Glomerular endothelial cell (primary cell): ENCODE data around the gene NHP2. TPM values are rescaled to one million over a fixed set of nuclear protein-coding genes. Genes with fewer than 3 reads are reported as not detected.

ENCODE experiments used
- total RNA-seq: library from RNA; depleted of rRNA; stranded (reverse); fragments of >200 nt; gene quantifications from 2 replicates; pipeline ENCODE4 v1.2.3, GENCODE V29; 2015

Gene NHP2
- total RNA-seq, 1 donor from 2014 or later: 242 TPM

Other genes with a start within 250 kb of the NHP2 start
- not detected in 2 replicates for gene PROP1, start 157.6 kb downstream of the NHP2 start, total RNA-seq
- gene N4BP3, start 40.4 kb downstream of the NHP2 start, total RNA-seq: 42.8 and 103 TPM in 2 replicates
- gene RMND5B, start 22.9 kb downstream of the NHP2 start, total RNA-seq: 28.4 and 40.7 TPM in 2 replicates
- not detected in 2 replicates for gene GMCL2, start 33.5 kb upstream of the NHP2 start, total RNA-seq
- 106 and 146 TPM in 2 replicates for gene HNRNPAB, start 50.6 kb upstream of the NHP2 start, total RNA-seq
- gene PHYKPL, start 78.9 kb upstream of the NHP2 start, total RNA-seq: 23.3 and 31.0 TPM in 2 replicates